Heart right ventricle (tissue), 16 donors: ENCODE results near the gene CTR9. TPM values are rescaled to one million over a fixed set of nuclear protein-coding genes. Genes with fewer than 3 reads are reported as not detected.

ENCODE experiments used
- ATAC-seq, 8 donors: fragments of 200-7000 bp; cut with Tn5 transposase; one replicate each; pipeline ENCODE4 v1.9.1; 2020; ENCODE audit warnings: mild to moderate bottlenecking in 8 of 8, moderate library complexity in 8 of 8, moderate number of reproducible peaks in 1 of 8
- DNase-seq, 2 donors: peaks; one replicate each; pipeline ENCODE4 v3.0.0-alpha.2; 2020
- H3K27ac ChIP-seq, 10 donors: fragments of 200-600 bp; sonication (generic) in 2 of 10; one replicate each; pipeline versions ENCODE4 v1.5.0 to v1.8.0; 2020 to 2022; ENCODE audit warnings: mild to moderate bottlenecking in 3 of 10
- H3K27me3 ChIP-seq, 7 donors: fragments of 200-600 bp; one replicate each; pipeline ENCODE4 v1.8.0; 2021 to 2022; ENCODE audit warnings: mild to moderate bottlenecking in 2 of 7
- H3K36me3 ChIP-seq, 9 donors: fragments of 200-600 bp; sonication (generic) in 1 of 9; one replicate each; pipeline versions ENCODE4 v1.5.0 to v1.8.0; 2020 to 2022; ENCODE audit warnings: mild to moderate bottlenecking in 2 of 9
- H3K4me1 ChIP-seq, 9 donors: fragments of 200-600 bp; sonication (generic) in 1 of 9; one replicate each; pipeline versions ENCODE4 v1.5.0 to v1.8.0; 2020 to 2022; ENCODE audit warnings: mild to moderate bottlenecking in 4 of 9
- H3K4me3 ChIP-seq, 10 donors: fragments of 200-600 bp; sonication (generic) in 2 of 10; one replicate each; pipeline versions ENCODE4 v1.5.0 to v1.8.0; 2020 to 2022; ENCODE audit warnings: mild to moderate bottlenecking in 7 of 10, moderate library complexity in 2 of 10
- H3K9me3 ChIP-seq, 11 donors: fragments of 200-600 bp in 10 of 11; sonication (generic) in 2 of 11; one replicate each; pipeline versions ENCODE4 v1.5.0 to v1.8.0; 2013 to 2022; ENCODE audit warnings: mild to moderate bottlenecking in 2 of 11, control low read depth in 1 of 11, moderate library complexity in 1 of 11
- CTCF ChIP-seq, 9 donors: fragments of 200-600 bp; sonication (generic) in 2 of 9; IDR thresholded peaks; one replicate each; pipeline versions ENCODE4 v1.5.0 to v1.8.0; 2021 to 2022; ENCODE audit warnings: antibody characterized with exemption in 9 of 9, mild to moderate bottlenecking in 5 of 9, moderate library complexity in 1 of 9
- WGBS, 2 donors: extraction: QIAGEN DNeasy Blood & Tissue Kit; methylation state at CpG; one replicate each; pipeline ENCODE4 v1.1.7; 2013; ENCODE audit warnings: inconsistent platforms in 1 of 2; 5-methylcytosine and 5-hydroxymethylcytosine counted together
- intact Hi-C, 10 donors: fragments of 100-400 bp; cut with DNase I; formaldehyde crosslinking; loops; one replicate each; pipeline versions ENCODE4 v1.11.1 to v1.14.2; 2022
- long read RNA-seq, 3 donors: library from polyadenylated mRNA; unstranded; transcript quantifications; one replicate each; pipeline ENCODE4 v2.0.0, GENCODE V29; 2020 to 2021
- polyA plus RNA-seq, 2 donors: library from polyadenylated mRNA; stranded (reverse); fragments of 200-250 nt; gene quantifications; one replicate each; pipeline ENCODE4 v1.2.3, GENCODE V29; 2013
- total RNA-seq, 10 donors: library from RNA; stranded (reverse); fragmentation: NEBNext Ultra II Directional in 3 of 10; extraction: Animal tissue kit (Norgen Biotek cat#: 25700) in 3 of 10; gene quantifications; one replicate each; pipeline versions ENCODE4 v1.2.1 to v1.2.4, GENCODE V29; 2021 to 2023
- donor health status: Arrhythmogenic right ventricular cardiomyopathy.
- donor health status: ischemic (EF 13 %, LVEDD 7.1; RV severe dilation, severe dysfunction).
- donor health status: healthy with polysubstance abuse.
- donor health status: DM: no; HTN: yes; CAD: no.
- donor health status: DM: no; HTN: no; CAD: no.
- donor health status: ischemic (EF 25% LVEDD 6.9; RV normal size, moderate dysfunction).
- donor health status: ischemic (EF 25% LVEDD 5.7; RV mildly dilated, moderate dysfunction).
- donor health status: healthy.
- donor health status: DM: yes; HTN: yes; CAD: no.
- donor health status: Ischemic cardiomyopathy.
- donor health status: ischemic (EF 35%, LVEDD 5.7; RV mildly dilated, moderate dysfunction).
- donor health status: nonischemic (EF 11% LVEDD 7.7; RV severe dilation, severe dysfunction).
- donor health status: DM: yes; HTN: yes; CAD: no.
- donor health status: PGD.
- donor health status: ischemic (EF 29% LVEDD 5.4; RV normal size, mild dysfunction).
- donor health status: nonischemic (EF 23%, LVEDD 6.1; RV moderate dilation, normal function).

CTR9 gene
- 10 to 100 TPM; 18.6 to 34.8 (median 24.7) TPM for total RNA-seq
- 10 to 100 TPM; 10.4 to 11.7 TPM for polyA plus RNA-seq
- long read RNA-seq, donor 1, full-length matches to known transcripts: 8 of 32 reads
- long read RNA-seq, donor 1, partial matches to known transcripts: 21 of 32 reads
- long read RNA-seq, donor 1, other reads (novel, unspliced or antisense): 3 of 32 reads
- long read RNA-seq, donor 2, full-length matches to known transcripts: 10 of 44 reads
- long read RNA-seq, donor 2, partial matches to known transcripts: 30 of 44 reads
- long read RNA-seq, donor 2, other reads (novel, unspliced or antisense): 4 of 44 reads
- long read RNA-seq, donor 3, full-length matches to known transcripts: 3 of 55 reads
- long read RNA-seq, donor 3, partial matches to known transcripts: 52 of 55 reads
- long read RNA-seq, donor 3, other reads (novel, unspliced or antisense): 0 of 55 reads

- DNase-seq (peak; percentile 94 to 95), ATAC-seq (peak; percentile 98 to 99 (median 98))
- H3K27ac ChIP-seq: peak within 1 kb of the TSS; percentile 80 to 97 (median 94)
- peak in 5 of 9 donors; percentile 24 to 53 (median 47) for TF ChIP-seq CTCF (IDR thresholded peaks at IDR 0.05)
- no peaks in the 10 kb centered on the region for H3K27me3 ChIP-seq
- peaks cover 0 to 32% (median 0%) of the 10 kb centered on the region in 9 donors for H3K36me3 ChIP-seq
- H3K4me1 ChIP-seq: peaks cover 0 to 34% (median 17%) of the 10 kb centered on the region in 9 donors
- no peaks in the 10 kb centered on the region for H3K9me3 ChIP-seq
- 0 to 1% methylated on average over 67 of the region's 67 CpGs for WGBS, 2 donors
- intact Hi-C loops: no loop called here
- peak within 1 kb of the TSS; percentile 55 to 98 (median 85) for H3K4me3 ChIP-seq
These were observed at the start of gene CTR9 for GRCh38 chr11:10750838-10751580. TSS of gene CTR9 (plus strand) at chr11:10751246. CDS start at chr11:10751413, 167 bp downstream.

- intact Hi-C loops: no loop called here
- TF ChIP-seq CTCF (IDR thresholded peaks at IDR 0.05): no peak
- DNase-seq (no peak), ATAC-seq (no peak)
- Histone ChIP-seq H3K36me3 (no peaks in the 10 kb centered on the region), H3K27me3 (no peaks in the 10 kb centered on the region), H3K27ac (no peak overlapping the region), H3K9me3 (no peaks in the 10 kb centered on the region), H3K4me1 (peaks cover 0 to 8% (median 0%) of the 10 kb centered on the region in 9 donors), H3K4me3 (no peak overlapping the region)
- WGBS, 2 donors: 89 to 94% methylated on average over 3 of the region's 3 CpGs
These were observed 49.1 kb upstream of the CTR9 start for GRCh38 chr11:10701982-10702381.

- intact Hi-C loops: no loop called here
- Histone ChIP-seq H3K4me3 (no peak overlapping the region), H3K27me3 (no peaks in the 10 kb centered on the region), H3K36me3 (no peaks in the 10 kb centered on the region), H3K27ac (no peak overlapping the region), H3K9me3 (no peaks in the 10 kb centered on the region), H3K4me1 (no peaks in the 10 kb centered on the region)
- no peak for DNase-seq
- WGBS, 2 donors: 85 to 89% methylated on average over 3 of the region's 3 CpGs
- no peak for TF ChIP-seq CTCF (IDR thresholded peaks at IDR 0.05)
- no peak for ATAC-seq
These were observed 42.9 kb upstream of the CTR9 start for GRCh38 chr11:10708131-10708530.

GRCh38 chr11:10709299-10710086 lies 41.6 kb upstream of the CTR9 start:
- intact Hi-C loops: no loop called here
- DNase-seq: no peak
- H3K4me1 ChIP-seq: no peaks in the 10 kb centered on the region
- WGBS, 2 donors: 72% methylated on average over 5 of the region's 5 CpGs
- H3K4me3 ChIP-seq: no peak overlapping the region
- H3K9me3 ChIP-seq: no peaks in the 10 kb centered on the region
- no peak for TF ChIP-seq CTCF (IDR thresholded peaks at IDR 0.05)
- no peak for ATAC-seq
- no peaks in the 10 kb centered on the region for H3K36me3 ChIP-seq
- H3K27me3 ChIP-seq: no peaks in the 10 kb centered on the region
- H3K27ac ChIP-seq: no peak overlapping the region
